T follicular helper cell (primary cell): Measurements from ENCODE around the gene ATP6V0A1.
"Not testable (repeated sequence)": the region's sequence is repeated elsewhere in the genome, so short reads cannot be mapped to it uniquely, and the experiment has no call there.

Experiments
- DNase-seq: peaks from one replicate; pipeline ENCODE4 v3.0.0-alpha.2; 2020; ENCODE audit warnings: low read depth

The ATP6V0A1 gene

GRCh38 chr17:42541041-42541833 lies 82.6 kb downstream of the ATP6V0A1 start:
- no peak for DNase-seq

- no peak for DNase-seq
Observed at GRCh38 chr17:42543190-42544079, 84.8 kb downstream of the ATP6V0A1 start.

- DNase-seq, result no peak
Observed at GRCh38 chr17:42544874-42545283, 86.2 kb downstream of the ATP6V0A1 start.

GRCh38 chr17:42545755-42546505 lies 87.3 kb downstream of the ATP6V0A1 start:
- not testable (repeated sequence) for DNase-seq

GRCh38 chr17:42547001-42547461 lies 88.4 kb downstream of the ATP6V0A1 start:
- no peak for DNase-seq

DNA sequence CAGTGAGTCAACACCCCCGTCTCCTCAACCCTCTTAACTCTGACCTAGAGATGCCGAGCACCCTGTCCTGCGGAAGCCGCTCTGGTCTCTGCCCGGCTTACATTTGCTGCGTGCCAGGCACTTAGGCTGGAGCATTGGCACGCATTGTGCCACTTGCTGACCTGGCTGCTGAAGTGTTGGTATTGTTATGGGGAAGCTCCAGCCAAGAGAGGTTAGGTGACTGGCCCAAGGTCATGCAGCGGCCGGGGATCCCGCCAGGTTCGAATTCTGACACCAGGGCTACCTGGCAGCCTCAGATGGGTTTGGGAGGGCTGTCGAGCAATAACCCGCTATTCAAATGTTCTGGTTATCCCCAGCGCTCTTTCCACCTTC lies 89.0 kb downstream of the ATP6V0A1 start:
- DNase-seq, result no peak

- DNase-seq, result peak; percentile 66
Observed at GRCh38 chr17:42548070-42548837, 89.6 kb downstream of the ATP6V0A1 start.

DNA sequence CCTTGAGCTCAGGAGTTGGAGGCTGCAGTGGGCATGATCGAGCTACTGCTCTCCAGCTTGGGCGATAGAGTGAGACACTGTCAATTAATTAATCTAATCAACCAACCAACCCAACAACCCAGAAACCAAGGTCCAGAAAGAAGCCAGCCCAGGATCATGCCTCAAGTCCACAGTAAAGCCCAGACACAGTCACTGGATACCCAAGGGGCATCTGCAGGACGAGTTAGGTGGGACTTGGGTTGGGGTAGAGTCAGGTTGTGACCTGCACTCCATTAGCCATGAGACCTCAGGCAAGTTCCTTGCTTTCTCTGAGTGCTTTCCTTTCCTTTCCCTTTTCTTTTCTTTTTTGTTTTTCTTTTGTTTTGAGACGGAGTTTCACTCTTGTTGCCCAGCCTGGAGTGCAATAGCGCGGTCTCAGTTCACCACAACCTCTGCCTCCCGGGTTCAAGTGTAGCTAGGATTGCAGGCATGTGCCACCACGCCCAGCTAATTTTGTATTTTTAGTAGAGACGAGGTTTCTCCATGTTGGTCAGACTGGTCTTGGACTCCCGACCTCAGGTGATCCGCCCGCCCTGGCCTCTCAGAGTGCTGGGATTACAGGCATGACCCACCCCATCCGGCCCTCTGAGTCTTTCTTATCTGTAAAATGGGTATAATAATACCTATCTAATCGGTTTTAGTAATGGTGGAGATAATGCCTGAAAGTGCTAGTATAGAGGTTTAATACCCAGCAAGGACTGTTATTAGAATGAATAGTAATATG lies 90.5 kb downstream of the ATP6V0A1 start:
- no peak for DNase-seq

DNA sequence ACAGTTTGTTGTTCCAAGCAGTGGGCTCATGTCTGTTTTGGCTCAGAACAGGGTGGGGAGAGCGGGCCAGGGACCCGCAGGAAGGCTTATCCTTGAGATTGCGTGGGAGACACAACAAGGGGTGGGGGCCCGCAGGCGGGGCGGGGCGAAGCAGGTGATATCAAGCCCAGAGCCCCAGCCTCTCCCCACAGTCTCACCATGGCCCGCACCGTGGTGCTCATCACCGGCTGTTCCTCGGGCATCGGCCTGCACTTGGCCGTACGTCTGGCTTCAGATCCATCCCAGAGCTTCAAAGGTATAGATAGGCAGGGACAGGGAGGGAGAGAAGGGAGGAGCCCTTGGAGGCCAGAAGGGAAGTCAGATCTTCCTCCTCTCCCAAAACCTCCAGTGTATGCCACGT lies 94.1 kb downstream of the ATP6V0A1 start, which contains the start of gene HSD17B1:
Gene HSD17B1 (plus strand): TSS at position 188 of the 400 bp plus-strand sequence. CDS start 11 bp downstream, at position 199.
- DNase-seq, result not testable (repeated sequence)

GRCh38 chr17:42553161-42553818 lies 94.6 kb downstream of the ATP6V0A1 start:
- no peak for DNase-seq

GRCh38 chr17:42553866-42554249 lies 95.2 kb downstream of the ATP6V0A1 start:
- no peak for DNase-seq

GRCh38 chr17:42554250-42555121 lies 95.8 kb downstream of the ATP6V0A1 start:
- DNase-seq, result peak; percentile 54

DNA sequence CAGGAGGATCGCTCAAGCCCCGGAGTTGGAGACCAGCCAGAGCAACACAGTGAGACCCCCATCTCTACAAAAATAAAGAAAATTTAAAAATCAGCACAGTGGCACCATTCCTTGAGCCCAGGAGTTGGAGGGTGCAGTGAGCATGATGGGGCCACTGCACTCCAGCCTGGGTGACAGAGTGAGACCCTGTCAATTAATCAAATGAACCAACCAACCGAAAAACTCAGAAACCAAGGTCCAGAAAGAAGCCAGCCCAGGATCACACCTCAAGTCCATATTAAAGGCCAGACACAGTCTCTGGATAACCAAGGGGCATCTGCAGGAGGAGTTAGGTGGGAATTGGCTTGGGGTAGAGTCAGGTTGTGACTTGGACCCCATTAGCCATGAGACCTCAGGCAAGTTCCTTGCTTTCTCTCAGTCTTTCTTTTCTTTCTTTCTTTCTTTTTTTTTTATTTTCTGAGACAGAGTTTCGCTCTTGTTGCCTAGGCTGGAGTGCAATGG lies 96.5 kb downstream of the ATP6V0A1 start:
- no peak for DNase-seq

- not testable (repeated sequence) for DNase-seq
Observed at GRCh38 chr17:42555961-42556617, 97.4 kb downstream of the ATP6V0A1 start.

DNA sequence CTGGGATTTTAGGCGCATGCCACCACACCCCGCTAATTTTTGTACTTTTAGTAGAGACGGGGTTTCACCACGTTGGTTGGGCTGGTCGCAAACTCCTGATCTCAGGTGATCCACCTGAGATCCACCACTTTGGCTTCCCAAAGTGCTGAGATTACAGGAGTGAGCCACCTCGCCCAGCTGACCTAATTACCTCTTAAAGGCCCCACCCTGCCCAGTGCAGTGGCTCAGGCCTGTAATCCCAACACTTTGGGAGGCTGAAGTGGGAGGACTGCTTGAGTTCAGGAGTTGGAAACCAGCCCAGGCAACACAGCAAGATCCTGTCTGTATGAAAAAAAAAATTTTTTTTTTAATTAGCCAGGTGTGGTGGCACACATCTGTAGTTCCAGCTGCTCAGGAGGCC lies 100.4 kb downstream of the ATP6V0A1 start:
- DNase-seq, result no peak

GRCh38 chr17:42560246-42560645 lies 101.6 kb downstream of the ATP6V0A1 start:
- no peak for DNase-seq

GRCh38 chr17:42561897-42562387 lies 103.3 kb downstream of the ATP6V0A1 start, which contains the start of gene COASY:
Gene COASY (plus strand): TSS chr17:42562148. CDS start chr17:42562623, 475 bp downstream.
- DNase-seq, result peak; percentile 86
